ENCODE measurements around the gene NNT. TPM values are rescaled to one million over a fixed set of nuclear protein-coding genes. Genes with fewer than 3 reads are reported as not detected.

The NNT gene
- polyA plus RNA-seq, 1 donor (not counting 4 experiments of a cell fraction or from before 2014, with no cell fraction given), result 23.3 TPM

GRCh38 chr5:43567967-43568366, 35.0 kb upstream of the NNT start:
- TF ChIP-seq EZH2 (IDR thresholded peaks at IDR 0.05; ENCODE audit: low read length) (no peak), CTCF (optimal IDR thresholded peaks at IDR 0.05 in 1 of 3, IDR thresholded peaks at IDR 0.05 in 1 of 3, conservative IDR thresholded peaks at IDR 0.05 in 1 of 3; ENCODE audit: extremely low read depth in 1 of 3, insufficient read depth in 2 of 3, low read length in 3 of 3) (no peak)
- no peaks in the 10 kb centered on the region for H3K36me3 ChIP-seq (ENCODE audit: control insufficient read depth in 2 of 2, extremely low read depth in 1 of 2, insufficient read depth in 2 of 2, low read length in 2 of 2)
- H3K4me2 ChIP-seq (ENCODE audit: control insufficient read depth, extremely low read depth, insufficient read depth, low read depth, low read length), result no peak overlapping the region
- no peaks in the 10 kb centered on the region for H3K9me3 ChIP-seq (ENCODE audit: control insufficient read depth, low read depth, low read length)
- no peaks in the 10 kb centered on the region for H4K20me1 ChIP-seq (ENCODE audit: control insufficient read depth, extremely low read depth, insufficient read depth, low read length)
- FAIRE-seq, result no peak
- H3K4me1 ChIP-seq (ENCODE audit: control insufficient read depth, extremely low read depth, insufficient read depth, low read length), result no peaks in the 10 kb centered on the region
- dilution Hi-C loops (cut with MboI; ENCODE audit: extremely low pct_ligation_motif_present, low sequenced_read_pairs), result no loop called here
- no peak for DNase-seq (ENCODE audit: low read depth, low spot score)
- H3K9ac ChIP-seq (ENCODE audit: control insufficient read depth, extremely low read depth, insufficient read depth, low read length), result no peak overlapping the region
- H3K27me3 ChIP-seq (ENCODE audit: control insufficient read depth, extremely low read depth, insufficient read depth, low read length), result no peaks in the 10 kb centered on the region
- H3K9me1 ChIP-seq (ENCODE audit: control insufficient read depth, extremely low read depth, insufficient read depth, low read length), result no peaks in the 10 kb centered on the region
- H2AFZ ChIP-seq (ENCODE audit: control insufficient read depth, low read length), result no peak overlapping the region
- no peaks in the 10 kb centered on the region for H3K79me2 ChIP-seq (ENCODE audit: control insufficient read depth, insufficient read depth, low read length)
- H3K4me3 ChIP-seq (ENCODE audit: control insufficient read depth in 2 of 3, extremely low read depth in 1 of 3, insufficient read depth in 2 of 3, low read depth in 1 of 3, low read length in 3 of 3), result no peak overlapping the region
- no peak overlapping the region for H3K27ac ChIP-seq (ENCODE audit: control insufficient read depth, insufficient read depth, low read length)

GRCh38 chr5:43569236-43569746, 33.7 kb upstream of the NNT start:
- Histone ChIP-seq H3K9me1 (ENCODE audit: control insufficient read depth, extremely low read depth, insufficient read depth, low read length) (no peaks in the 10 kb centered on the region), H3K27me3 (ENCODE audit: control insufficient read depth, extremely low read depth, insufficient read depth, low read length) (no peaks in the 10 kb centered on the region), H2AFZ (ENCODE audit: control insufficient read depth, low read length) (no peak overlapping the region), H3K27ac (ENCODE audit: control insufficient read depth, insufficient read depth, low read length) (no peak overlapping the region), H3K79me2 (ENCODE audit: control insufficient read depth, insufficient read depth, low read length) (no peaks in the 10 kb centered on the region), H3K4me1 (ENCODE audit: control insufficient read depth, extremely low read depth, insufficient read depth, low read length) (no peaks in the 10 kb centered on the region), H4K20me1 (ENCODE audit: control insufficient read depth, extremely low read depth, insufficient read depth, low read length) (no peaks in the 10 kb centered on the region), H3K9me3 (ENCODE audit: control insufficient read depth, low read depth, low read length) (no peaks in the 10 kb centered on the region), H3K4me3 (ENCODE audit: control insufficient read depth in 2 of 3, extremely low read depth in 1 of 3, insufficient read depth in 2 of 3, low read depth in 1 of 3, low read length in 3 of 3) (no peak overlapping the region), H3K9ac (ENCODE audit: control insufficient read depth, extremely low read depth, insufficient read depth, low read length) (no peak overlapping the region), H3K36me3 (ENCODE audit: control insufficient read depth in 2 of 2, extremely low read depth in 1 of 2, insufficient read depth in 2 of 2, low read length in 2 of 2) (no peaks in the 10 kb centered on the region), H3K4me2 (ENCODE audit: control insufficient read depth, extremely low read depth, insufficient read depth, low read depth, low read length) (no peak overlapping the region)
- no peak for TF ChIP-seq EZH2 (IDR thresholded peaks at IDR 0.05; ENCODE audit: low read length)
- no peak for TF ChIP-seq CTCF (optimal IDR thresholded peaks at IDR 0.05 in 1 of 3, IDR thresholded peaks at IDR 0.05 in 1 of 3, conservative IDR thresholded peaks at IDR 0.05 in 1 of 3; ENCODE audit: extremely low read depth in 1 of 3, insufficient read depth in 2 of 3, low read length in 3 of 3)
- dilution Hi-C loops (cut with MboI; ENCODE audit: extremely low pct_ligation_motif_present, low sequenced_read_pairs), result no loop called here
- DNase-seq (ENCODE audit: low read depth, low spot score) (no peak), FAIRE-seq (no peak)

Measured in keratinocyte (primary cell).